Activated CD4-positive, alpha-beta T cell treated with anti-CD3 and anti-CD28 coated beads, Interleukin-2, amount 50 U/mL, for 1 hour (primary cell): ENCODE measurements around the gene VAV3.
"Not testable (repeated sequence)": the region's sequence is repeated elsewhere in the genome, so short reads cannot be mapped to it uniquely, and the experiment has no call there.

ENCODE experiments used
- DNase-seq: peaks from one replicate; pipeline ENCODE4 v3.0.0-alpha.2; 2020

The VAV3 gene

DNA sequence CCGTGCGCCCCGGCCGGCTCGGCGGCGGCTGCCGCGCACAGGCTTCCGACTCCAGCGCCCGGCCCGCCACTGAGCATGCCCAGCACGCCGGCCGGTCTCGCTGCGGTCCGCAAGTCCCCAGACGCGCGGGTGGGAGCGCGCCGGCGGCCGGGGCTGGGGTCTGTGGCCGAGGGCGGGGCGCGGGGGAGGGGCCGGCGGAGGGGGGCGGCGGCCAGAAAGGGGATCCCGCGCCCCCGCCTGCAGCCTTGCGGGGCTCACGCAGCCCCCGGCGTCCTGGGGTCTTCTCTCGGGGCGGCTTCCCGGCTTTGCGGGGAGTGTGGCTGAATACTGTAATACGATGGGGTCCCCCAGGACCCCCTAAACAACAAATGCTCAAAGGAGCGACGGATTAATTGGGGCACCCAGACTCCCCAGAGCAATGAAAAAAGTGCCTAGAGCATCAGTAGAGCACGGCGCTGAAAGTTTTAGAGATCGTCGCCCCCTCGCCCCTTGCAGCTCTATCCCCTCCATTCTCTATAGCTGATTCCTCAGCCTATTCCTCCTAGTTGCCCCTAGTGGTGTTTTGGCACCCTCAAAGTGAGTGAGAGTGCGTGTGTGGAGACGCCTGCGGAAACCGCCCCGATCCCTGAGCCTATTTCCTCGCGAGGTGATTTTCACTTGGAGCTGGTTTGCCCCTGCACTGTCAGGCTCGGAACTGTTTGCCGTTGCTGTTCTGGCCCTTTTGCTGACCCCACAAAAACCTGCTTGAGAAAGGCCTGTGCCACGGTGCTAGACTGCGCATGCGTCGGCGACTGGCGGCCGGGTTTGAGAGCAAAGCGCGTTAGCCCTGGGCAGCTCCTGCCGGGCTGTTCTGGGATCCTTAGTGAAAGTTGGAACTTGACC lies at the start of gene VAV3:
TSS of gene VAV3 (minus strand) at position 71 of the 882 bp plus-strand sequence. CDS start 311 bp downstream, outside the sequence.
- DNase-seq = peak; percentile 39

DNA sequence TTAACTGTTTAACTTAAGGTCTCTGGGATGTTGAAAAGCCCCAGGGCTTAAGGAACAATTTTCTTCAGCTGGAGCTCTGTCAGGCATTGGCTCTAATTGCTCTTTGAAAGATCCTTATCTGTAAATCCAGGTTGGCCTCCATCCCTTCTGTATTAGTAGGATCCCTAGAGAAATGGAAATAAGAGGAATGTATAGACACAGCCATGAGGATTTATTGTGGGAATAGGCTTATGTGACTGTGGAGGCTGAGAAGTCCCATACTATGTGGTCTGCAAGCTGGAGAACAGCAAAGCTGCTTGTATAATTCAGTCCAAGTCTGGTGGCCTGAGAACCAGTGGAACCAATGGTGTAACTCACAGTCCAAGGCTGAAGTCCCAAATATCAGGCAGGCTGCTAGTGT lies 47.6 kb upstream of the VAV3 start:
- no peak for DNase-seq

DNA sequence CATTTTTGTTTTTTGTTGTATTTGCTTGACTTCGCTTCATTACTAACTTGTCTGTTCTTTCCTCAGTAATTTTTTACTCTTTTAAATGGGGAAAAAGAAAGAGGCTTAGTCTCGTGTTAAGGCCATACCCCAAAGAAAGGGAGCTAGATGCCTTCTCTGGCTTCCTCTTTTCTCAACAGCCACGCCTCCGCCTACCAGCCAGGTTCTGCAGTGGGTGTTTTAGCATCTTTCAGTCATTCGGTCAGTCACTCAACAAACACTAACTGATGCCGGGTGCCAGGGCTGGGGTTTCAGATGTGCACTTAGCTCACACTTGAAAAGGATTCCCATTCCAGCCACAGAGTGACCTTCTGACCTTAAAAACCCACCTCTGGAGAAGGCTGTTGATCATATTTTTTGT lies 46.3 kb upstream of the VAV3 start:
- no peak for DNase-seq

DNA sequence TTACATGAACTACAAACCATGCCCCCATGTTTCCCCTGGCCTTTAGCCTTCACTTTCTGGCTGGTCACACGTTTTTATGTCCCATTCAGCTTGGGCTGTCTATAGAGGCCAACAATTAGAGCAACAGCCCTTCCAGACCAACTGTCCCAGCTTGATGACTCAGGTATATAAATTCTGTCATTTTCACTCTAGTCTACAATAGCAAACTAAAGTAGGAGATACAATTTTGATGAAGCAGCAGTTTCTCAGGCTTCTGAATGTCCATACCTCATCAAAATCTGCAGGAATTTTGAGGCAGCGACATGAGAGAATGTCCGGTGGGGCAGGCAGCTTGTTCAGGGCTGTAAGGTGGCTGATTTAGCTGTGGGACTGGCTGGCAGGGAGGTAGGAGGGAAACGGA lies 45.6 kb upstream of the VAV3 start:
- no peak for DNase-seq

DNA sequence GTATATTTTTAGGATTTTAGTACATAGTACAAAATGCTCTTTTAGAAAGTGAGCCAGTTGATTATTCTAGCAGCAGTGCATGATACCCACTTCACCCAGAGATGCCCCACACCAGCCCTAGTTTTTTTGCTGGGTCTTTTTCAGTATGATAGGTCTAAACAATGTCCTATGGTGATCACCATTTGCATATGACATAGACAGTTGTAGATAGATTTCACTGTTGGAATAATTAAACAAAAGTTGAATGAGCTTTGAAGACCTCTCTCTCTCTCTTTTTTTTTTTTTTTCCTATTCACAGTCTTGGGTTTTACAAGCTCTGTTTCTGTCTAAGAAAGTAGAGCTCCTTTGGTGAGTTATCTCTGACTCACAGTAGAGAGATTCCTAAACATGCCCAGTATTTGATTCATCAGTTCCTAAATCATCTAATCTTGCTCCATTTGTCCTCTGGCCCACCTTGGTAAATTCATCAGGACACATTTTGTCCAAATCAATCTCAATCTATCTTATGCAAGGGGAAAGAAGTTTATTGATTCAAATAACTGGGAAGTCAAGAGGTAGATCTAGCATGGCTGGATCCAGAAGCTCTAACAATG lies 44.7 kb upstream of the VAV3 start:
- DNase-seq = no peak

GRCh38 chr1:108007531-108007930 lies 42.6 kb upstream of the VAV3 start:
- DNase-seq = no peak

- DNase-seq = no peak
Observed at GRCh38 chr1:108007070-108007469, 42.1 kb upstream of the VAV3 start.

- DNase-seq = not testable (repeated sequence)
Observed at GRCh38 chr1:108004919-108005318, 39.9 kb upstream of the VAV3 start.

DNA sequence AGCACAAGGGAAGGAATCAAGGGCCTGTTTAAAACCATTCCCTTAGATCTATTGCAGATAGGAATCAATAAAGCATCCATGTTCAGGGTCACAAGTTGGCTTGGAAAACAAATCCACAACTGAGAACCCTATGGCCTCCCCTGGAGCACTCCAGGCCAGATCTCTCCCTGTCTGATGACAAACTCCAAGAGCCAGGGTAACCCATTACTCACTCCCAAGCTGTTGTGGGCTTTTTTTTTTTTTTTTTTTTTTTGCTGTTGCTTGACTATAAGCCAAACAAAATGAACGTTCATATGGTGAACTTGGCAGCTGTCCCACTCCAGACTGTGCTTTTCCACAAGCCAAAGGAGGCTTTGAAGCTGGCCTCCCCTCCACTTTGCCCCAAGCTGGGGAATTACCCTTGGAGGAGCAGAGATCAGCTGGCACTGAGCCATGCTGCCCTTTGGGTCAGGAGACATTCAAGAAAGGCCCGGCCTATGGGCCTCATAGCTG lies 35.7 kb upstream of the VAV3 start:
- DNase-seq = no peak

DNA sequence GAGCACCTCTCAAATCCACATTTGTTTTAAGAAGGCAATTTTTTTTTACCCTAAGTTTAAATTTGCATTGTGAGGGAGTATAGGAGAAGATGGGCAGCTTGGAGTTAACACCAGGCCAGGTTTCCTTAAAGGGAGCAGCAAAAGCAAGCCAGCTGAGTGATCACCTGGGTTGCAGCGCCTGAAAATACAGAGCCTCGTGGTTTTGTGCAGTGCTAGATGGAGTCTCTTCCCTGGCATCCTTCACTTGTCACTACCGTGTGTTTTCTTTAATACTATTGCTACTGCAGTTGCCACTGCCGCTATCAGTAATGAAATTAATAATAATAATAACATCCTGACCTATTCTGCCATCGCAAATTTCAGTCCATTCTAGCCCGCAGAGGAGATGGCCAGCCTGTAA lies 35.2 kb upstream of the VAV3 start:
- no peak for DNase-seq

- no peak for DNase-seq
Observed at GRCh38 chr1:107997866-107998265, 32.9 kb upstream of the VAV3 start.

DNA sequence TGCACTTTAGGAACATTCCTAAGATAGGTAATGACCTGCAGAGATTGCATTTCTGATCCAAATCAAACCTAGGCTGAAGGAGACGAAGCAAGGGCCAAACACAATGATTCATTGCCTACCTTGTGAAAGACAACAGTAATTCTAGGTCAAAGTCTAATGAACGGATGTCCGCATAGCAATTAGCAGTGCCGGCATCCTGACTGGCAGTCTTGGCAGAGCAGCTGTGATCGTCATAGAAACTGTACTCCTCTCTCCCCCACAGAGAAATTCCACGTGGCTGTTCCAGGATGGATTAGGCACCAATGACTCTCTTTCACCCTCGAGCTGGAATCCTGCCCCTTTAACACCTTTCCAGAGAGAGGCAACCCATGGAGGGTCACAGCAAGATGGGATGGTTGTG lies 28.9 kb upstream of the VAV3 start:
- no peak for DNase-seq

- DNase-seq = no peak
Observed at GRCh38 chr1:107992347-107992746, 27.4 kb upstream of the VAV3 start.

- no peak for DNase-seq
Observed at GRCh38 chr1:107991371-107992066, 26.5 kb upstream of the VAV3 start.

DNA sequence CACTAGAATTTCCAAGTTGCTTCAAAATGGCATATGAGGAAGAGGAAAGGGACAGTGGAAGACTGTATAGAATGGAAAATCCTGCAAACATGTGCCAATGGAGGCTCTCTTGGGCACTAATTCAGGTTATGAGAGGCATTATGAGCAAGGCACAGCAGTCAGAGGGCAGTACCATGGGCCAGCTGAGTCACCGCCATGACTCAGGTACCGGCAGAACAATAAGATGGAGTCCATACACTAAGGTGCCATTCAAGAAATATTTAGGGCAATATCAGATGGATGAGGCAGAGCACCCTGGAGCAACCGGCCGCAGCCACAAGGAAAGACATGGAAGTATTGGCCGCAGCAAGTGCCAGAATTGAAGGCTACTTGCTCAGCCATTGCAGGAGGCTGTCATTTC lies 25.6 kb upstream of the VAV3 start:
- DNase-seq = no peak

GRCh38 chr1:107981277-107981676 lies 16.3 kb upstream of the VAV3 start:
- DNase-seq = no peak

DNA sequence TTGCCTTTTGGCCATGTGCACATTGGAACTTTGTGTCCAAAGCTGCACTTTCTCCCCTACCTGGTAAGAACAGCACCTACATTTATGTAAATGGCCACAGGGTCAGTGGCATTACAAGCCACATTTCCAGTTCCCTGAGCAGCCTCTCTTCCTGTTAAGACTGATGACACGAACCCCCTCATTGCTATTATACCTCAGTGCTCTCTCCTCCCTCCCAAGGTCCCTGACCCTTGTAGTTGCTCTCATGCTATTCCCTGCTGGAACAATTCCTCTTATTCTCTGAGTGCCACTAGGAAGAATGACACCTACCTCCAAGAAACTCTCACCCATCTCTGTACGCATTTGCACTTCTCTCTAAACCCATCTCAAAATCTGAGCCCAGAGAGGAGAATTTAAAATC lies 14.9 kb upstream of the VAV3 start:
- no peak for DNase-seq

GRCh38 chr1:107979088-107979487 lies 14.1 kb upstream of the VAV3 start:
- no peak for DNase-seq

- DNase-seq = no peak
Observed at GRCh38 chr1:107976836-107977235, 11.9 kb upstream of the VAV3 start.

GRCh38 chr1:107976431-107976830 lies 11.5 kb upstream of the VAV3 start:
- DNase-seq = no peak

GRCh38 chr1:107975851-107976250 lies 10.9 kb upstream of the VAV3 start:
- no peak for DNase-seq

DNA sequence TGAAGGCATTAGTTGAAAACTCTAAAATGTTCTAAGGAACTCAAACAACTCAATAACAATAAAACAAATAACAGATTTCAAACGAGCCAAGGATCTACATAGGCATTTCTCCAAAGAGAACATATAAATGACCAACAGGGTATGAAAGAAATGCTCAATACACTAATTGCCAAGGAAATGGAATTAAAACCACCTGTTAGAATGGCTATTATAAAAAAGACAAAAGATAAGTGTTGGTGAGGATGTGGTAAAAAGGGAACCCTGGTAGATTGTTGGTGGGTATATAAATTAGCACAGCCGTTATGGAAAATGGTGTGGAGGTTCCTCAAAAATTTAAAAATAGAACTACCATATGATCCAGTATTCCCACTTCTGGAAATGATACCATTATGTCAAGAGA lies 9.1 kb upstream of the VAV3 start:
- DNase-seq = no peak

GRCh38 chr1:107972391-107973180 lies 7.6 kb upstream of the VAV3 start:
- DNase-seq = no peak
